ENCODE results near the gene TRIM27.
"Not testable (repeated sequence)": the region's sequence is repeated elsewhere in the genome, so short reads cannot be mapped to it uniquely, and the experiment has no call there.

The TRIM27 gene

GRCh38 chr6:28862077-28862476 is 61.7 kb downstream of the TRIM27 start:
- TF ChIP-seq MAX (IDR thresholded peaks at IDR 0.05; ENCODE audit: low read depth, low read length) (no peak), MYC (IDR thresholded peaks at IDR 0.05; ENCODE audit: low read depth, low read length) (no peak), POLR2A (IDR thresholded peaks at IDR 0.05; ENCODE audit: extremely low read depth, insufficient read length) (no peak), CTCF (IDR thresholded peaks at IDR 0.05; ENCODE audit: low read depth, low read length) (no peak)
- no peak for DNase-seq (ENCODE audit: low read depth)
- H3K4me3 ChIP-seq (ENCODE audit: low read depth, low read length) = no peak overlapping the region

GRCh38 chr6:28861339-28861738 is 62.4 kb downstream of the TRIM27 start:
- TF ChIP-seq MAX (IDR thresholded peaks at IDR 0.05; ENCODE audit: low read depth, low read length) (no peak), CTCF (IDR thresholded peaks at IDR 0.05; ENCODE audit: low read depth, low read length) (no peak), POLR2A (IDR thresholded peaks at IDR 0.05; ENCODE audit: extremely low read depth, insufficient read length) (no peak), MYC (IDR thresholded peaks at IDR 0.05; ENCODE audit: low read depth, low read length) (no peak)
- no peak for DNase-seq (ENCODE audit: low read depth)

GRCh38 chr6:28860581-28860980 is 63.2 kb downstream of the TRIM27 start:
- TF ChIP-seq CTCF (IDR thresholded peaks at IDR 0.05; ENCODE audit: low read depth, low read length) (no peak), POLR2A (IDR thresholded peaks at IDR 0.05; ENCODE audit: extremely low read depth, insufficient read length) (no peak), MAX (IDR thresholded peaks at IDR 0.05; ENCODE audit: low read depth, low read length) (no peak), MYC (IDR thresholded peaks at IDR 0.05; ENCODE audit: low read depth, low read length) (no peak)
- no peak overlapping the region for H3K4me3 ChIP-seq (ENCODE audit: low read depth, low read length)
- peak; percentile 44 for DNase-seq (ENCODE audit: low read depth)

More at GRCh38 chr6:28861339-28861738, 62.4 kb downstream of the TRIM27 start:
- H3K4me3 ChIP-seq (ENCODE audit: low read depth, low read length) = no peak overlapping the region

GRCh38 chr6:28858963-28859362 is 64.8 kb downstream of the TRIM27 start:
- DNase-seq (ENCODE audit: low read depth) = no peak
- no peak for TF ChIP-seq MYC (IDR thresholded peaks at IDR 0.05; ENCODE audit: low read depth, low read length)
- no peak for TF ChIP-seq MAX (IDR thresholded peaks at IDR 0.05; ENCODE audit: low read depth, low read length)
- TF ChIP-seq CTCF (IDR thresholded peaks at IDR 0.05; ENCODE audit: low read depth, low read length) = no peak
- no peak for TF ChIP-seq POLR2A (IDR thresholded peaks at IDR 0.05; ENCODE audit: extremely low read depth, insufficient read length)
- no peak overlapping the region for H3K4me3 ChIP-seq (ENCODE audit: low read depth, low read length)

- TF ChIP-seq CTCF (IDR thresholded peaks at IDR 0.05; ENCODE audit: low read depth, low read length) (no peak), MAX (IDR thresholded peaks at IDR 0.05; ENCODE audit: low read depth, low read length) (no peak), MYC (IDR thresholded peaks at IDR 0.05; ENCODE audit: low read depth, low read length) (no peak), POLR2A (IDR thresholded peaks at IDR 0.05; ENCODE audit: extremely low read depth, insufficient read length) (no peak)
- no peak overlapping the region for H3K4me3 ChIP-seq (ENCODE audit: low read depth, low read length)
- no peak for DNase-seq (ENCODE audit: low read depth)
Measured at GRCh38 chr6:28856620-28857005, 67.2 kb downstream of the TRIM27 start.

GRCh38 chr6:28854405-28854804 is 69.4 kb downstream of the TRIM27 start:
- H3K4me3 ChIP-seq (ENCODE audit: low read depth, low read length); DNase-seq (ENCODE audit: low read depth): not testable (repeated sequence)

Data from NB4 (cell line).